Adipose tissue (tissue), 3 donors: ENCODE measurements around the gene KIAA1614. TPM values are rescaled to one million over a fixed set of nuclear protein-coding genes. Genes with fewer than 3 reads are reported as not detected.

Experiments used
- H3K27ac ChIP-seq: one replicate; pipeline ENCODE4 v1.5.1; 2013; ENCODE audit warnings: low read depth, low read length
- WGBS, 3 donors: extraction: QIAGEN DNeasy Blood & Tissue Kit; methylation state at CpG; one replicate each; pipeline ENCODE4 v1.1.7; 2013; 5-methylcytosine and 5-hydroxymethylcytosine counted together
- polyA plus RNA-seq, 3 donors: library from polyadenylated mRNA; stranded (reverse); fragments of 200-250 nt; gene quantifications; one replicate each; pipeline ENCODE4 v1.2.3, GENCODE V29; 2013
- donor health status: healthy with polysubstance abuse.
- donor health status: Bipolar disorder and iron deficiency.
- donor health status: healthy.

Gene KIAA1614
- polyA plus RNA-seq, 3 donors, result 0.79 to 4.8 (median 3.3) TPM

- WGBS, 3 donors, result 87 to 89% (median 88%) methylated on average over 28 of the region's 28 CpGs
- H3K27ac ChIP-seq, result no peak overlapping the region
Measured at GRCh38 chr1:180936110-180937011, 23.7 kb downstream of the KIAA1614 start.

GRCh38 chr1:180937012-180937372 lies 24.3 kb downstream of the KIAA1614 start:
- 53 to 68% (median 59%) methylated on average over 1 of the region's 1 CpG for WGBS, 3 donors
- H3K27ac ChIP-seq, result no peak overlapping the region

- no peak overlapping the region for H3K27ac ChIP-seq
- 60 to 77% (median 64%) methylated on average over 9 of the region's 9 CpGs for WGBS, 3 donors
Measured at GRCh38 chr1:180937624-180938225, 25.0 kb downstream of the KIAA1614 start.

- 72 to 76% (median 72%) methylated on average over 9 of the region's 9 CpGs for WGBS, 3 donors
- no peak overlapping the region for H3K27ac ChIP-seq
Measured at GRCh38 chr1:180939073-180939710, 26.5 kb downstream of the KIAA1614 start.

- WGBS, 3 donors, result 89 to 94% (median 89%) methylated on average over 3 of the region's 3 CpGs
- H3K27ac ChIP-seq, result no peak overlapping the region
Measured at GRCh38 chr1:180939711-180940103, 27.0 kb downstream of the KIAA1614 start.

GRCh38 chr1:180940445-180940844 lies 27.7 kb downstream of the KIAA1614 start:
- 87 to 95% (median 94%) methylated on average over 5 of the region's 5 CpGs for WGBS, 3 donors

GRCh38 chr1:180941518-180942275 lies 29.0 kb downstream of the KIAA1614 start:
- no peak overlapping the region for H3K27ac ChIP-seq
- 79 to 90% (median 89%) methylated on average over 20 of the region's 20 CpGs for WGBS, 3 donors

More at GRCh38 chr1:180940445-180940844, 27.7 kb downstream of the KIAA1614 start:
- no peak overlapping the region for H3K27ac ChIP-seq

- no peak overlapping the region for H3K27ac ChIP-seq
- 95 to 96% (median 96%) methylated on average over 15 of the region's 15 CpGs for WGBS, 3 donors
Measured at GRCh38 chr1:180945151-180945550, 32.5 kb downstream of the KIAA1614 start.

GRCh38 chr1:180945551-180945950 lies 32.9 kb downstream of the KIAA1614 start:
- no peak overlapping the region for H3K27ac ChIP-seq
- 87 to 92% (median 91%) methylated on average over 8 of the region's 8 CpGs for WGBS, 3 donors

GRCh38 chr1:180946056-180946455 lies 33.4 kb downstream of the KIAA1614 start:
- WGBS, 3 donors, result 88 to 95% (median 90%) methylated on average over 6 to 7 of the region's 7 CpGs
- H3K27ac ChIP-seq, result no peak overlapping the region

GRCh38 chr1:180946541-180947498 lies 34.1 kb downstream of the KIAA1614 start:
- no peak overlapping the region for H3K27ac ChIP-seq
- WGBS, 3 donors, result 86 to 91% (median 88%) methylated on average over 18 of the region's 18 CpGs

- 92 to 97% (median 94%) methylated on average over 6 of the region's 6 CpGs for WGBS, 3 donors
Measured at GRCh38 chr1:180947499-180947885, 34.8 kb downstream of the KIAA1614 start.

GRCh38 chr1:180947901-180948640 lies 35.4 kb downstream of the KIAA1614 start:
- H3K27ac ChIP-seq, result no peak overlapping the region
- WGBS, 3 donors, result 92 to 95% (median 93%) methylated on average over 22 of the region's 22 CpGs

More at GRCh38 chr1:180947499-180947885, 34.8 kb downstream of the KIAA1614 start:
- no peak overlapping the region for H3K27ac ChIP-seq

GRCh38 chr1:180948641-180949615 lies 36.2 kb downstream of the KIAA1614 start:
- H3K27ac ChIP-seq, result no peak overlapping the region
- 73 to 80% (median 78%) methylated on average over 26 of the region's 26 CpGs for WGBS, 3 donors

GRCh38 chr1:180949616-180950000 lies 36.9 kb downstream of the KIAA1614 start:
- no peak overlapping the region for H3K27ac ChIP-seq
- WGBS, 3 donors, result 94 to 99% (median 96%) methylated on average over 4 of the region's 4 CpGs

GRCh38 chr1:180950321-180950720 lies 37.6 kb downstream of the KIAA1614 start:
- WGBS, 3 donors, result 90 to 93% (median 91%) methylated on average over 12 of the region's 12 CpGs

More at GRCh38 chr1:180950321-180950720, 37.6 kb downstream of the KIAA1614 start:
- no peak overlapping the region for H3K27ac ChIP-seq
